Upper lobe of right lung (tissue), 1 donor: Measurements from ENCODE around the gene EFEMP2. TPM values are rescaled to one million over a fixed set of nuclear protein-coding genes. Genes with fewer than 3 reads are reported as not detected.

ENCODE experiments used
- ATAC-seq: fragments of 200-7000 bp; cut with Tn5 transposase; one replicate; pipeline ENCODE4 v1.9.1; 2020; ENCODE audit warnings: mild to moderate bottlenecking, moderate library complexity
- DNase-seq: peaks from one replicate; pipeline ENCODE4 v3.0.0-alpha.2; 2020
- H3K27ac ChIP-seq: fragments of 200-600 bp; one replicate; pipeline ENCODE4 v1.8.0; 2022
- H3K27me3 ChIP-seq: fragments of 200-600 bp; one replicate; pipeline ENCODE4 v1.8.0; 2022; ENCODE audit warnings: mild to moderate bottlenecking
- H3K36me3 ChIP-seq: fragments of 200-600 bp; one replicate; pipeline ENCODE4 v1.8.0; 2022
- H3K4me1 ChIP-seq: fragments of 200-600 bp; one replicate; pipeline ENCODE4 v1.8.0; 2022
- H3K4me3 ChIP-seq: fragments of 200-600 bp; one replicate; pipeline ENCODE4 v1.8.0; 2022; ENCODE audit warnings: mild to moderate bottlenecking
- H3K9me3 ChIP-seq: fragments of 200-600 bp; one replicate; pipeline ENCODE4 v1.8.0; 2022
- intact Hi-C: fragments of 100-400 bp; cut with DNase I; formaldehyde crosslinking; loops from one replicate; pipeline ENCODE4 v1.11.0; 2022
- total RNA-seq: library from RNA; stranded (reverse); fragmentation: NEBNext Ultra II Directional; extraction: Animal tissue kit (Norgen Biotek cat#: 25700); gene quantifications from one replicate; pipeline ENCODE4 v1.2.1, GENCODE V29; 2021
- TF ChIP-seq, protein P1 (sequence below): fragments of 200-600 bp; IDR thresholded peaks from one replicate; pipeline ENCODE4 v1.8.0; 2022; ENCODE audit warnings: antibody characterized with exemption
- donor health status: DM: no; HTN: yes; CAD: no; lungs with severe emphysema.

Gene EFEMP2
- total RNA-seq, 1 donor from 2014 or later, result 62.0 TPM

DNA sequence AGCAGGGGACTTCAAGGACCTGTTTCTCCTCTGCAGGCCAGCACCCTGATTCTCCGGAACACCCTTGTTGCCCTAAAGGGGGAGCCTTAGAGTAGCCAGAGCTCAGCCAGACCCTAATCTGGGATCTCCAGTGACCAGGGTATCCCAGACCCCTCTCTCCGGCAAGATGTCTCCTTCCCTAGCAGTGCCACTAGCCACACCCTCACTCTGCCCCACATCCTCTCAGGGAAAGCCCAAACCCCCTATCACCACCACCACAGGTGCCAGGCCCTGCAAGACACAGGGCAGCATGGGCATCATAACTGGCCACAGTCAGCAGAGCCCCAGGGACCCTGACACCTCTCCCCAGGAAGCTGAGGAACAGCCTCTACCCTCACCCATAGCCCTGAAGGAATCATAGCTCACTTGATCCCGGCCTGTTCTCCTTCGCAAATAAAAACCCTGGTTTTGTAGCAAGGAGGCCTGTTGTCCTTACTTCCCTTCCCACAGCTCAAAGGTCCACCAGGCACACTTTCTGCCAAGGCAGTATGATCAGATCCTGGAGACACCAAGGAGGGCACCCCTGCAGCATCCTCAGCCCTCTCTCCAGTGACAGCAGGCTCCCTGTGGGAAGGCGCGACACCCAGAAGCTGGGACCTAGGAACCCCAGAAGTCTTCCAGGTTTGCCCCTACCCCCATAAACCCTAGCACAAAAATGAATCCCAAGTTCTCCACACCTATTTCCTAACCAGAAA is 19.2 kb downstream of the EFEMP2 start:
- Histone ChIP-seq H3K27me3 (no peaks in the 10 kb centered on the region), H3K4me1 (peaks cover 8% of the 10 kb centered on the region), H3K4me3 (no peak overlapping the region), H3K9me3 (no peaks in the 10 kb centered on the region), H3K36me3 (peaks cover 48% of the 10 kb centered on the region), H3K27ac (no peak overlapping the region)
- peak; percentile 34 for DNase-seq
- no peak for ATAC-seq
- TF ChIP-seq, protein P1, sequence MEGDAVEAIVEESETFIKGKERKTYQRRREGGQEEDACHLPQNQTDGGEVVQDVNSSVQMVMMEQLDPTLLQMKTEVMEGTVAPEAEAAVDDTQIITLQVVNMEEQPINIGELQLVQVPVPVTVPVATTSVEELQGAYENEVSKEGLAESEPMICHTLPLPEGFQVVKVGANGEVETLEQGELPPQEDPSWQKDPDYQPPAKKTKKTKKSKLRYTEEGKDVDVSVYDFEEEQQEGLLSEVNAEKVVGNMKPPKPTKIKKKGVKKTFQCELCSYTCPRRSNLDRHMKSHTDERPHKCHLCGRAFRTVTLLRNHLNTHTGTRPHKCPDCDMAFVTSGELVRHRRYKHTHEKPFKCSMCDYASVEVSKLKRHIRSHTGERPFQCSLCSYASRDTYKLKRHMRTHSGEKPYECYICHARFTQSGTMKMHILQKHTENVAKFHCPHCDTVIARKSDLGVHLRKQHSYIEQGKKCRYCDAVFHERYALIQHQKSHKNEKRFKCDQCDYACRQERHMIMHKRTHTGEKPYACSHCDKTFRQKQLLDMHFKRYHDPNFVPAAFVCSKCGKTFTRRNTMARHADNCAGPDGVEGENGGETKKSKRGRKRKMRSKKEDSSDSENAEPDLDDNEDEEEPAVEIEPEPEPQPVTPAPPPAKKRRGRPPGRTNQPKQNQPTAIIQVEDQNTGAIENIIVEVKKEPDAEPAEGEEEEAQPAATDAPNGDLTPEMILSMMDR, result no peak
- intact Hi-C loops, result no loop called here

DNA sequence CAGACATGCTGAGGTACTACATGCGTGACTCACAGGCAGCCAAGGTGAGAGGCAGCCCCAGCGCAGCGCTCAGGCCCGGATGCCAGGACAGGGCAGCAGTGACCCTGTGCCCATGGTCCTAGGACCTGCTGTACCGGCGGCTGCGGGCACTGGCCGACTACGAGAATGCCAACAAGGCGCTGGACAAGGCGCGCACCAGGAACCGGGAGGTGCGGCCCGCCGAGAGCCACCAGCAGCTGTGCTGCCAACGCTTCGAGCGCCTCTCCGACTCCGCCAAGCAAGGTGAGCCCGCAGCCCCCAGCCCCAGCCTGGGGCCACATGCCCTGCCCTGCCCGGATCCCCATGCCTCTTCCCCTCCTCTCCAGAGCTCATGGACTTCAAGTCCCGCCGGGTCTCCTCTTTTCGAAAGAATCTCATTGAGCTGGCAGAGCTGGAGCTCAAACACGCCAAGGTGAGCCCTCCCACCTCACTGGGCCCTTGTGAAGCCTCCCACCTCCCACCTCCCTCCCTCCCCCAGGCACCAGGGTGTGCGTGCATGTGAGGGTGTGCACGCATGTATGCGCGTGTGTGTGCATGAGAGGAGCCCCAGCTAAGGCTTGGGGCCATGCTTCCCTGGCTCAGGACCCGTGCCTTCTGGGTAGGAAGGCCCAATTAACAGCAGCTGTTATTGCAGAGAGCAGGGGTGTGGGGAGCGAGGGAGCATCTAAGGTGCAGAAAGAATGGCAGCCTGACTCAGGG is 19.9 kb downstream of the EFEMP2 start:
- H3K27ac ChIP-seq, result no peak overlapping the region
- H3K4me1 ChIP-seq, result peaks cover 8% of the 10 kb centered on the region
- TF ChIP-seq, protein P1, result no peak
- peaks cover 48% of the 10 kb centered on the region for H3K36me3 ChIP-seq
- DNase-seq, result peak; percentile 58
- H3K9me3 ChIP-seq, result no peaks in the 10 kb centered on the region
- no peaks in the 10 kb centered on the region for H3K27me3 ChIP-seq
- intact Hi-C loops, result no loop called here
- ATAC-seq, result no peak
- H3K4me3 ChIP-seq, result no peak overlapping the region

DNA sequence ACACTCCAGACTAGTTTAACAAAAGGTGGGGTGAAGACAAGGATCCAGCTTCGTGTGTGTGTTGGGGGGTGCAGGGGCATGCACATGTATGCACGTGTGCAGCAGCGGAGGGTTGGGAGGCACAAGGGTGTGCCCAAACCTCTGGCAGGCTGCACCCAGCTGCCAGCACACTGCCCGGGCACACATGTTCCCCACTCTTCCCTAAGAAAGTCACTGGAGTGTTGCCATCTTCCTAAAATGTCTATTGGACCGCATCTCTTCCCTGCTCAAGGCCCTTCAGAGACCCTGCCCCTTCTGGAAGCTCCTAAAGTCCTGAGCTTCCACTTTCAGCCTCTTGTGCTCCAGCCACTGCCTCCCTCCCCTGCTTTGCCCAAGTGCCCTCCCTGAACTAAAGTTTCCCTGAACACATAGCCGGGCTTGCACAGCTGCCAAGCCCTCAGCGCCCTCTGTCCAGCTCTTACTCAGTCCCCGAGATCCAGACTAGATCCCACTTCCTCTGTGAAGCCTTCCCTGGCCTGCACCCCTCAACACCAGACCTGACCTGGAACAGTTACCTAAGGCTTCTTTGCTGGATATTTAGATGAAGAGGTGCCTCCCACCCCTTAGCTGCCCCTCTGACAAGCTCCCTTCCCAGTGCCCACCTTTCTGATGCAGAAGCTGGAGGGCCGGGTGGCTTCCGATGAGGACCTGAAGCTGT is 20.6 kb downstream of the EFEMP2 start:
- Histone ChIP-seq H3K9me3 (no peaks in the 10 kb centered on the region), H3K36me3 (peaks cover 48% of the 10 kb centered on the region), H3K27me3 (no peaks in the 10 kb centered on the region), H3K4me3 (no peak overlapping the region), H3K27ac (no peak overlapping the region), H3K4me1 (peaks cover 8% of the 10 kb centered on the region)
- ATAC-seq (no peak), DNase-seq (peak; percentile 57)
- intact Hi-C loops, result no loop called here
- TF ChIP-seq, protein P1, result no peak

DNA sequence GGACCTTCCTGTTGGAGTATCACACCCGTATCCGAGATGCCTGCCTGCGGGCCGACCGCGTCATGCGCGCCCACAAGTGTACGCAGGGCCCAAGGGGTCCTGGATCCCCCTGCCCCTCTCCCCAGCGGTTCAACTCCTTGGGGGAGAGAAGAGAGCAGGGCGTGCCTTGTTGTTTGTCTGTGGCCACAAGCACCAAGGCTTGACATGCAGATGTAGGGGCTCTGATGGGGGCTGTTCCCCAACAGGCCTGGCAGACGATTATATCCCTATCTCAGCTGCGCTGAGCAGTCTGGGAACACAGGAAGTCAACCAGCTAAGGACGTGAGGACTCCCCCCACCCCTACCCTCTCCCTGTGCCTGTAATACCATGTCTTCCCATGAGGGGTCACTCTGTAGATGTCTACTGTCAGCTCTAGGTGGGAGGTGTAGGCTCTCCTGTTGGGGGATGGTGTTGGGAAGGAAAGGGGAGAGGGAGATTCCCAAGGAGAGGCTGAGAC is 21.5 kb downstream of the EFEMP2 start:
- Histone ChIP-seq H3K27me3 (no peaks in the 10 kb centered on the region), H3K36me3 (peaks cover 47% of the 10 kb centered on the region), H3K4me1 (peaks cover 4% of the 10 kb centered on the region), H3K4me3 (no peak overlapping the region), H3K9me3 (no peaks in the 10 kb centered on the region), H3K27ac (no peak overlapping the region)
- ATAC-seq (peak; percentile 34), DNase-seq (no peak)
- TF ChIP-seq, protein P1, result peak; percentile 37
- intact Hi-C loops, result no loop called here

DNA sequence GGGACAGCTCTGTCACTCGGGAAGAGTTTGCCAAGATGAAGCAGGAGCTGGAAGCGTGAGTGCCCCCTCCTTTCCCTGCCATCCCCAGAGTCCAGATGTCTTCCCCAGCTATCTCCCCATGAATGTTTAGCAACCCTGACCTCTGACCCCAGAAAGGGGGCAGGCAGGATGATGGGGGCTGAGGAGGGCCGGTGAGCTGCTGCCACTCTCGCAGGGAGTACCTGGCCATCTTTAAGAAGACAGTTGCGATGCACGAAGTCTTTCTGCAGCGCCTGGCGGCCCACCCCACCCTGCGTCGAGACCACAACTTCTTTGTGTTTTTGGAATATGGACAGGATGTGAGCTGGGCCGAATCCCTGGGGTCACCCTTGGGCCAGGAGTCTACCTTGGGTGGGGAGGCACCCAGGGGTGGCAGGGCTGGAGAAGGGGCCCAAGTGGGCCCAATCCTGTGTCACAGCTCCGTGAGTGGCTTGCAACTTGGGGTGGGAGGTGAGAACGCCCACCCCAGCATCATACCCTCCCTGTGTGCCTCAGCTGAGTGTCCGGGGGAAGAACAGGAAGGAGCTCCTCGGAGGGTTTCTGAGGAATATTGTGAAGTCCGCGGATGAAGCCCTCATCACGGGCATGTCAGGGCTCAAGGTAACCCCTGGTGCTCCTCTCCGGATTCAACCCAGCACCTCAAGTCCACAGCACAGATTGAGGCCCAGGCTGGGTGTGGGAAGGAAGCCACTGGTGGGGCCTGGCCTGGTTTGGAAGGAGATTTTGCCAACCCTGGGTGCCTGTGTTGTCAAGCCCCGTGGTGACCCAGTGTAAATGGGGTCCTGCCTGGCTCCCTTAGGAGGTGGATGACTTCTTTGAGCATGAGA is 22.1 kb downstream of the EFEMP2 start:
- intact Hi-C loops, result no loop called here
- no peak for ATAC-seq
- peaks cover 40% of the 10 kb centered on the region for H3K36me3 ChIP-seq
- no peaks in the 10 kb centered on the region for H3K27me3 ChIP-seq
- no peaks in the 10 kb centered on the region for H3K4me1 ChIP-seq
- H3K27ac ChIP-seq, result no peak overlapping the region
- no peak overlapping the region for H3K4me3 ChIP-seq
- no peaks in the 10 kb centered on the region for H3K9me3 ChIP-seq
- DNase-seq, result peak; percentile 60
- TF ChIP-seq, protein P1, result no peak
